Osteocyte (in vitro differentiated cells): ENCODE results near the gene MGLL. TPM values are rescaled to one million over a fixed set of nuclear protein-coding genes. Genes with fewer than 3 reads are reported as not detected.

Source experiments
- DNase-seq: peaks from one replicate; pipeline ENCODE4 v3.0.0; 2021; ENCODE audit warnings: mixed read lengths; ENCODE audit not compliant: unreplicated experiment; ENCODE audit errors: extremely low spot score
- H3K27ac Mint-ChIP-seq: one replicate; pipeline ENCODE4 v1.8.0; 2021; ENCODE audit warnings: mild to moderate bottlenecking, mixed read lengths; ENCODE audit not compliant: unreplicated experiment
- H3K27me3 Mint-ChIP-seq: one replicate; pipeline ENCODE4 v1.8.0; 2021; ENCODE audit warnings: mixed read lengths; ENCODE audit not compliant: unreplicated experiment
- H3K36me3 Mint-ChIP-seq: one replicate; pipeline ENCODE4 v1.8.0; 2021; ENCODE audit warnings: mixed read lengths; ENCODE audit not compliant: unreplicated experiment
- H3K4me1 Mint-ChIP-seq: one replicate; pipeline ENCODE4 v1.8.0; 2021; ENCODE audit warnings: mixed read lengths; ENCODE audit not compliant: unreplicated experiment
- H3K4me3 Mint-ChIP-seq: one replicate; pipeline ENCODE4 v1.8.0; 2021; ENCODE audit warnings: mild to moderate bottlenecking, moderate library complexity, mixed read lengths; ENCODE audit not compliant: unreplicated experiment
- H3K9me3 Mint-ChIP-seq: one replicate; pipeline ENCODE4 v1.8.0; 2021; ENCODE audit warnings: mixed read lengths; ENCODE audit not compliant: unreplicated experiment
- CTCF ChIP-seq: fragments of 200-600 bp; sonication (generic); IDR thresholded peaks from 2 replicates; pipeline ENCODE4 v1.5.0; 2021; ENCODE audit warnings: antibody characterized with exemption, mild to moderate bottlenecking, moderate library complexity
- total RNA-seq: library from RNA; stranded (reverse); gene quantifications from 2 replicates; pipeline ENCODE4 v1.2.1, GENCODE V29; 2021

Gene MGLL
- total RNA-seq, 1 donor from 2014 or later, result 112 TPM

GRCh38 chr3:127784865-127785710 lies 37.2 kb downstream of the MGLL start:
- DNase-seq, result no peak
- peaks cover 81% of the 10 kb centered on the region for H3K4me1 Mint-ChIP-seq
- no peaks in the 10 kb centered on the region for H3K9me3 Mint-ChIP-seq
- no peak overlapping the region for H3K4me3 Mint-ChIP-seq
- H3K36me3 Mint-ChIP-seq, result peaks cover 17% of the 10 kb centered on the region
- TF ChIP-seq CTCF, result no peak
- H3K27ac Mint-ChIP-seq, result no peak overlapping the region
- no peaks in the 10 kb centered on the region for H3K27me3 Mint-ChIP-seq

- no peak overlapping the region for H3K27ac Mint-ChIP-seq
- H3K27me3 Mint-ChIP-seq, result no peaks in the 10 kb centered on the region
- H3K9me3 Mint-ChIP-seq, result no peaks in the 10 kb centered on the region
- peaks cover 81% of the 10 kb centered on the region for H3K4me1 Mint-ChIP-seq
- no peak overlapping the region for H3K4me3 Mint-ChIP-seq
- DNase-seq, result no peak
- TF ChIP-seq CTCF, result no peak
- peaks cover 21% of the 10 kb centered on the region for H3K36me3 Mint-ChIP-seq
These were observed 38.0 kb downstream of the MGLL start for GRCh38 chr3:127784283-127784682.

- DNase-seq, result no peak
- no peaks in the 10 kb centered on the region for H3K27me3 Mint-ChIP-seq
- H3K4me1 Mint-ChIP-seq, result peaks cover 76% of the 10 kb centered on the region
- H3K36me3 Mint-ChIP-seq, result peaks cover 21% of the 10 kb centered on the region
- no peak overlapping the region for H3K4me3 Mint-ChIP-seq
- H3K27ac Mint-ChIP-seq, result peak overlapping the region; percentile 66
- TF ChIP-seq CTCF, result no peak
- H3K9me3 Mint-ChIP-seq, result no peaks in the 10 kb centered on the region
These were observed 38.6 kb downstream of the MGLL start for GRCh38 chr3:127783642-127784160.

- H3K27ac Mint-ChIP-seq, result peak overlapping the region; percentile 66
- TF ChIP-seq CTCF, result no peak
These were observed 39.1 kb downstream of the MGLL start for GRCh38 chr3:127783166-127783565.

DNA sequence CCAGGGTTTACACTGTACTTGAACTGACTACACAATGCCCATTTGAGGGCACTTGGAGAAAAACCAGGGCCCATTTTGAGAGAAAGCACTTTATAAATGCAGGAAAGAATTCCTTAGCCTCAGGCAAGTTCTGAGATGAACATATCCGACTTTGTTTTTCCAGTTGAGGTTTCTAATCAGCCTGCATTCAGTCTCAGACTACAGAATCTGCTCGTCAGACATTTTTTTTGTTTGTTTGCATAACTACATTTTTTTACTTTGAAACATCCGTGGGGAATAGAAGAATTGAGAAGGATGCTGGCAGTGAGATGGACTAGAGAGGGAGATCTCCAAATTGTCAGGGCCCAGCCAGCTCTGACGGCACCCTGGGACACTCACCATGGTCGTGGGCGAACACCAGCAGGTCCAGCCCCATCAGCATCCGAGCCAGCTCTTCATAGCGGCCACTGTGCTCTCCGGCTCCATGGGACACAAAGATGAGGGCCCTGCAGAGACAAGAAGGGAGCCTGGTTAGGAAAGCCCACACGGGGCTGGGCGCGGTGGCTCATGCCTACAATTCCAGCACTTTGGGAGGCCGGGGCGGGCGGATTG lies 40.8 kb downstream of the MGLL start:
- peak overlapping the region; percentile 8 for H3K4me3 Mint-ChIP-seq
- H3K36me3 Mint-ChIP-seq, result peaks cover 26% of the 10 kb centered on the region
- DNase-seq, result no peak
- no peaks in the 10 kb centered on the region for H3K9me3 Mint-ChIP-seq
- no peak for TF ChIP-seq CTCF
- H3K27ac Mint-ChIP-seq, result peak overlapping the region; percentile 90
- H3K27me3 Mint-ChIP-seq, result no peaks in the 10 kb centered on the region
- H3K4me1 Mint-ChIP-seq, result peaks cover 71% of the 10 kb centered on the region

More at GRCh38 chr3:127783166-127783565, 39.1 kb downstream of the MGLL start:
- H3K36me3 Mint-ChIP-seq, result peaks cover 18% of the 10 kb centered on the region
- H3K27me3 Mint-ChIP-seq, result no peaks in the 10 kb centered on the region
- no peak for DNase-seq
- H3K4me1 Mint-ChIP-seq, result peaks cover 71% of the 10 kb centered on the region
- H3K9me3 Mint-ChIP-seq, result no peaks in the 10 kb centered on the region
- H3K4me3 Mint-ChIP-seq, result no peak overlapping the region
